HUES64 (cell line): ENCODE results near the gene LDLRAD1.

ENCODE experiments used
- H3K27ac ChIP-seq: 2 replicates; pipeline ENCODE4 v1.7.0; 2013; ENCODE audit warnings: low read depth, low read length, inconsistent platforms
- H3K27me3 ChIP-seq: 2 replicates; pipeline ENCODE4 v1.6.1; 2013; ENCODE audit warnings: mild to moderate bottlenecking, low read length; ENCODE audit not compliant: insufficient read depth
- H3K36me3 ChIP-seq: 2 replicates; pipeline ENCODE4 v1.6.1; 2013; ENCODE audit warnings: mild to moderate bottlenecking, low read length; ENCODE audit not compliant: insufficient read depth
- H3K4me1 ChIP-seq: 2 replicates; pipeline ENCODE4 v1.6.1; 2013; ENCODE audit warnings: mild to moderate bottlenecking, low read length, moderate library complexity; ENCODE audit not compliant: insufficient read depth
- H3K4me3 ChIP-seq: 2 replicates; pipeline ENCODE4 v1.5.1; 2013; ENCODE audit warnings: mild to moderate bottlenecking, low read length, moderate library complexity
- H3K9ac ChIP-seq: 2 replicates; pipeline ENCODE4 v1.6.1; 2013; ENCODE audit warnings: mild to moderate bottlenecking, low read depth, low read length
- H3K9me3 ChIP-seq: 2 replicates; pipeline ENCODE4 v1.6.1; 2013; ENCODE audit warnings: low read depth, low read length; ENCODE audit not compliant: insufficient read depth
- WGBS: fragments of 150-250, 120-280 bp; methylation state at CpG from one replicate; pipeline ENCODE4 v1.1.7; 2013; ENCODE audit warnings: missing lambda C conversion rate; 5-methylcytosine and 5-hydroxymethylcytosine counted together

Gene LDLRAD1

GRCh38 chr1:53964109-53964508, 53.9 kb downstream of the LDLRAD1 start:
- Histone ChIP-seq H3K9ac (no peak overlapping the region), H3K36me3 (peaks cover 88% of the 10 kb centered on the region), H3K4me1 (peaks cover 3% of the 10 kb centered on the region; the same call in 1 of the 2 replicates), H3K27me3 (no peaks in the 10 kb centered on the region), H3K27ac (no peak overlapping the region), H3K9me3 (no peaks in the 10 kb centered on the region), H3K4me3 (no peak overlapping the region)
- WGBS = 83% methylated on average over 5 of the region's 5 CpGs

DNA sequence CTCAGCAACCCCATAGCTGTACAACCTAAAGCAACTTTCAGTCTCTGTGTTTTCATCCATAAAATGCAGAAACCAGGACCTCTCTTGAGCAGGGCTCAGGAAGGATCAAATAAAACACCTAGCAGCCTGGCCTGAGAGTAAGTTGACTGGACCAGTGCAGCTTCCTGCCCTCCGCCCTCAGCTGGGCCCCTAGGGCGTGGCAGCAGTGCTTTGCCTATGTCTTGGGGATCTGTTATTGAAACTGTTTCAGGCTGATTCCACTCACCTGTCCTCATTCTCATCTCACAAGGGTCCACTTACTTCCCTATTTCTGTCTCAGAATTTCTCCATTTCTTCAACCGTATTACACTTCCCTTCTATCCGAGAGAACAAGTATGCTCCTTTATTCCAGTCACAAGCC, 54.5 kb downstream of the LDLRAD1 start:
- peaks cover 88% of the 10 kb centered on the region for H3K36me3 ChIP-seq
- H3K9me3 ChIP-seq = no peaks in the 10 kb centered on the region
- no peaks in the 10 kb centered on the region for H3K27me3 ChIP-seq
- WGBS = 94% methylated on average over 4 of the region's 4 CpGs
- H3K4me3 ChIP-seq = no peak overlapping the region
- peaks cover 3% of the 10 kb centered on the region; the same call in 1 of the 2 replicates for H3K4me1 ChIP-seq
- no peak overlapping the region for H3K9ac ChIP-seq
- H3K27ac ChIP-seq = no peak overlapping the region

DNA sequence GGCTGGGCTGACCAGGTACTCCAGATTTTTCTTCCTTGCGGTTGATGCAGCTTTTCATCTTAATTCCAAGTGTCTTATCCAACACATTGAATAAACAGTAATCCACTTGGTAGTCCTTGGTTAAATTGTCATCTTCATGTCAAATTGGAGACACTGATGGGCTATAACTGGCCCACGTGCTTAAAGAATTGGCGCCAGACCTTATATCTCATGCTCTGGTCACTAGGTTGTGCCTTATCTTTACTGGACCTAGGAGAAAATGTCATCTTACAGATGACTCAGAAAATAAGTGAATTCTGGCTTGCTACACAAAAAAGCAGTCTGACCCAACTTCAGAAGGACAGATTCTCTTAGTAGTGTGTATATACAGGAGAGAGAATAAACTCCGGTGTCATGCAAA, 55.6 kb downstream of the LDLRAD1 start:
- H3K36me3 ChIP-seq = peaks cover 87% of the 10 kb centered on the region
- H3K9ac ChIP-seq = no peak overlapping the region

GRCh38 chr1:53959664-53960250, 58.2 kb downstream of the LDLRAD1 start:
- Histone ChIP-seq H3K4me3 (no peak overlapping the region), H3K27ac (no peak overlapping the region), H3K4me1 (peaks cover 22% of the 10 kb centered on the region), H3K27me3 (no peaks in the 10 kb centered on the region), H3K9ac (no peak overlapping the region), H3K9me3 (no peaks in the 10 kb centered on the region), H3K36me3 (peaks cover 84% of the 10 kb centered on the region)

More for the DNA sequence above, 55.6 kb downstream of the LDLRAD1 start:
- Histone ChIP-seq H3K9me3 (no peaks in the 10 kb centered on the region), H3K4me1 (peaks cover 12% of the 10 kb centered on the region; the same call in 1 of the 2 replicates), H3K4me3 (no peak overlapping the region), H3K27me3 (no peaks in the 10 kb centered on the region), H3K27ac (no peak overlapping the region)
- WGBS = 97% methylated on average over 3 of the region's 4 CpGs
